DMS153 (cell line): ENCODE measurements around the gene GNL3.
A peak's percentile ranks its signal among the peaks of the same experiment; 100 is the strongest.

ENCODE experiments used
- DNase-seq: peaks from one replicate; lab custom pipeline; 2025; lab: John Stamatoyannopoulos, UW

GNL3 gene

GRCh38 chr3:52688266-52688665, 2.4 kb downstream of the GNL3 start:
- DNase-seq, result no peak

- no peak for DNase-seq
Observed at GRCh38 chr3:52689151-52689550, 3.3 kb downstream of the GNL3 start.

- no peak for DNase-seq
Observed at GRCh38 chr3:52690560-52690959, 4.7 kb downstream of the GNL3 start.

- DNase-seq, result no peak
Observed at GRCh38 chr3:52693071-52693470, 7.2 kb downstream of the GNL3 start.

GRCh38 chr3:52694528-52695189, 8.8 kb downstream of the GNL3 start:
- DNase-seq, result no peak

GRCh38 chr3:52695798-52696671, 10.2 kb downstream of the GNL3 start:
- no peak for DNase-seq

GRCh38 chr3:52696830-52697631, 11.2 kb downstream of the GNL3 start:
- DNase-seq, result no peak

- no peak for DNase-seq
Observed at GRCh38 chr3:52697632-52697965, 11.8 kb downstream of the GNL3 start.

GRCh38 chr3:52703341-52703740, 17.5 kb downstream of the GNL3 start:
- no peak for DNase-seq

GRCh38 chr3:52704611-52705437, 19.0 kb downstream of the GNL3 start:
- DNase-seq, result no peak

- DNase-seq, result no peak
Observed at GRCh38 chr3:52705438-52705687, 19.5 kb downstream of the GNL3 start.

GRCh38 chr3:52705688-52706686, 20.2 kb downstream of the GNL3 start, which contains the start of the genes GLT8D1 and SPCS1:
TSS of gene GLT8D1 (minus strand) at chr3:52705791. CDS start at chr3:52700460, 5,331 bp downstream.
TSS of gene SPCS1 (plus strand) at chr3:52706106. CDS start at chr3:52706247, 141 bp downstream.
- DNase-seq, result peak; percentile 13

GRCh38 chr3:52707585-52707984, 21.8 kb downstream of the GNL3 start:
- DNase-seq, result no peak

- DNase-seq, result no peak
Observed at GRCh38 chr3:52710512-52710911, 24.7 kb downstream of the GNL3 start.

- no peak for DNase-seq
Observed at GRCh38 chr3:52712291-52713212, 26.7 kb downstream of the GNL3 start.

GRCh38 chr3:52714335-52715302, 28.8 kb downstream of the GNL3 start:
- DNase-seq, result no peak

- DNase-seq, result no peak
Observed at GRCh38 chr3:52715714-52716305, 30.0 kb downstream of the GNL3 start.

- no peak for DNase-seq
Observed at GRCh38 chr3:52719618-52720017, 33.8 kb downstream of the GNL3 start.
